ENCODE measurements around the gene PKDREJ. TPM values are rescaled to one million over a fixed set of nuclear protein-coding genes. Genes with fewer than 3 reads are reported as not detected.

PKDREJ gene
- total RNA-seq, 1 experiment from 2014 or later = 0.04 TPM

GRCh38 chr22:46269564-46269963 lies 6.4 kb upstream of the PKDREJ start:
- TF ChIP-seq CTCF (conservative IDR thresholded peaks at IDR 0.05) = no peak
- Histone ChIP-seq H3K9me3 (ENCODE audit: control insufficient read depth, low read depth, low read length) (no peaks in the 10 kb centered on the region), H3K23me2 (ENCODE audit: insufficient read length, low read depth, low read length, poor library complexity, severe bottlenecking) (peaks cover 6% of the 10 kb centered on the region), H4K91ac (ENCODE audit: insufficient read length, low read depth, low read length) (no peak overlapping the region), H3T11ph (ENCODE audit: low read length) (no peak overlapping the region), H3K56ac (ENCODE audit: insufficient read length, low read depth, low read length) (no peak overlapping the region), H3K23ac (ENCODE audit: insufficient read length, low read depth, low read length) (no peak overlapping the region), H4K20me1 (ENCODE audit: control insufficient read depth, insufficient read depth, insufficient read length) (peaks cover 4% of the 10 kb centered on the region), H3K4me2 (ENCODE audit: insufficient read depth, insufficient read length, low read length) (no peak overlapping the region), H3K79me1 (ENCODE audit: insufficient read depth, low read depth, low read length, poor library complexity, severe bottlenecking) (no peaks in the 10 kb centered on the region), H2BK12ac (ENCODE audit: insufficient read length, low read depth, low read length) (no peak overlapping the region), H2AK5ac (ENCODE audit: insufficient read length, low read length) (no peak overlapping the region), H3K9ac (ENCODE audit: extremely low read depth, insufficient read length, low read length) (no peak overlapping the region), H3K79me2 (ENCODE audit: insufficient read depth, low read length) (no peaks in the 10 kb centered on the region), H3K4ac (ENCODE audit: low read depth, low read length) (no peak overlapping the region), H4K8ac (replicated peaks; ENCODE audit: insufficient read length, low read depth, low read length) (no peak overlapping the region), H2BK5ac (ENCODE audit: insufficient read length, low read length) (no peak overlapping the region), H3K18ac (ENCODE audit: insufficient read length, low read depth, low read length) (no peak overlapping the region), H2BK120ac (ENCODE audit: low read depth, low read length, poor library complexity, severe bottlenecking) (no peak overlapping the region), H3K14ac (ENCODE audit: insufficient read depth, low read length) (no peak overlapping the region), H4K5ac (ENCODE audit: insufficient read length, low read depth, low read length) (no peak overlapping the region), H2BK20ac (ENCODE audit: low read depth, low read length, poor library complexity, severe bottlenecking) (no peak overlapping the region), H3K27me3 (ENCODE audit: insufficient read depth, low read length) (no peaks in the 10 kb centered on the region; the same call in 1 of the 2 replicates), H3K4me1 (ENCODE audit: insufficient read depth, low read length) (no peaks in the 10 kb centered on the region), H2BK15ac (ENCODE audit: low read depth, low read length) (no peak overlapping the region), H2AFZ (ENCODE audit: low read length) (no peak overlapping the region), H3K27ac (ENCODE audit: insufficient read length, low read depth, low read length) (no peak overlapping the region)
- Mint-ChIP-seq H3K27ac (no peak overlapping the region), H3K4me3 (peak overlapping the region; percentile 11 to 20; a peak in 1 of 5 replicates), H3K27me3 (ENCODE audit: low read depth) (peaks cover 27% of the 10 kb centered on the region), H3K9me3 (peaks cover 22% of the 10 kb centered on the region in 2 experiments), H3K4me1 (peaks cover 8 to 9% of the 10 kb centered on the region in 2 experiments), H3K36me3 (ENCODE audit: insufficient read depth in 1 of 3, low read depth in 3 of 3) (peaks cover 14 to 35% (median 32%) of the 10 kb centered on the region in 3 experiments)
- DNase-seq = no peak
- WGBS (ENCODE audit: extremely low coverage, insufficient read length, low lambda C conversion rate) = no CpG with 5 or more reads among the region's 11 CpGs

Data from H9 (cell line).